ENCODE results near the gene XYLT1.
"Not testable (repeated sequence)": the region's sequence is repeated elsewhere in the genome, so short reads cannot be mapped to it uniquely, and the experiment has no call there.

The XYLT1 gene

GRCh38 chr16:17426451-17426850, 44.3 kb downstream of the XYLT1 start:
- DNase-seq: no peak

- no peak for DNase-seq
Measured at GRCh38 chr16:17424771-17425170, 46.0 kb downstream of the XYLT1 start.

- DNase-seq: no peak
Measured at GRCh38 chr16:17423221-17423620, 47.5 kb downstream of the XYLT1 start.

DNA sequence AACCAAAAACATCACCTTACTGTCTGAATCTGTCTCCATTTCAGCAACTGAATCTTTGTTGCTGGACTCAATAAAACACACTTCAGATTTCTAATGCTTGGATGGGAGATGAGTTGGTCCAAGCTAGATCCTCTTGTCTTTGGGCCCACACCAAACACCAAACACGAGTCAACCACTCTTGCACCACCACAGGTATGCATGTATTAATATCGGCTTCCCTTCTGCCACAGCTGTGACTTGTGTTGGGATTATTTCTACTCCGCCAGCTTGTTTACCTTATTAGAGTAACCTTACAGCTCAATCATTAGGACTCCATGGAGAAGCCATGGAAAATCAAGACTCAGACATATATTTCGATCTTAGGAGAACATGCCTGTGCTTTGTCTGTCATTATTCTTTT, 49.9 kb downstream of the XYLT1 start:
- no peak for DNase-seq

DNA sequence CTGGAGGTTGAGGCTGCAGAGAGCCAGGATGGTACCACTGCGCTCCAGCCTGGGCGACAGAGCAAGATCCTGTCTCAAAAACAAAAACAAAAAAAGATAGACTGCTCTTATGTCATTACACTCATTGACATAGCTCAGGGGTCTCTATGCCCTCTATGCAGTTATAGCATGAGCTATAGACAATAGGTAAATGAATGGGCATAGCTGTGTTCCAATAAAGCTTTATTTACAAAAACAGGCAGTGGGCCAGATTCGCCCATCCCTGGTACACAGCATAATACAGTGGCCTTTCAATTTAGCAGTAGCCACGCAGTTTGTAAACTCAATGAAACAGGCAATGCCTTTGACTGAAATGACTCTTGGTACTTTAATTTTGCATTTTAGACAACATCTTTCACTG, 51.5 kb downstream of the XYLT1 start:
- no peak for DNase-seq

GRCh38 chr16:17417740-17418139, 53.0 kb downstream of the XYLT1 start:
- no peak for DNase-seq

- DNase-seq: no peak
Measured at GRCh38 chr16:17416461-17417311, 54.1 kb downstream of the XYLT1 start.

GRCh38 chr16:17414916-17415315, 55.8 kb downstream of the XYLT1 start:
- no peak for DNase-seq

DNA sequence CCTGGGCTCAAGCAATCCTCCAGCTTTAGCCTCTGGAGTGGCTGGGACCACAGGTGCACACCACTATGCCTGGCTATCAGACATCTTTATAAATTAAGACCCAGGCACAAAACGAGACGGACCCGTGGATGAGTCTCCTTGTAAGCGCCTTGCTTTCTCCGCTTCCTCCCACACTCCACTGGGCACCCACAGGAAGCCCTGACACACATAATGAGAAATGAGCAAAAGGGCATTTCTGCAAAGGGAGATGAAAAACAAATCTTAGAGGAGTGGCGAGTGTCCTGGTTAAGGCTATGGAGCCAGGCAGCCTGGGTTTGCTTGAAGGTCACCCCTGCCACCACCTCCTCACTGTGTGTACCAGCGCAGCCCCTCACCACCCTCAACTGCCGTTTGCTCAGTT, 56.3 kb downstream of the XYLT1 start:
- no peak for DNase-seq

DNA sequence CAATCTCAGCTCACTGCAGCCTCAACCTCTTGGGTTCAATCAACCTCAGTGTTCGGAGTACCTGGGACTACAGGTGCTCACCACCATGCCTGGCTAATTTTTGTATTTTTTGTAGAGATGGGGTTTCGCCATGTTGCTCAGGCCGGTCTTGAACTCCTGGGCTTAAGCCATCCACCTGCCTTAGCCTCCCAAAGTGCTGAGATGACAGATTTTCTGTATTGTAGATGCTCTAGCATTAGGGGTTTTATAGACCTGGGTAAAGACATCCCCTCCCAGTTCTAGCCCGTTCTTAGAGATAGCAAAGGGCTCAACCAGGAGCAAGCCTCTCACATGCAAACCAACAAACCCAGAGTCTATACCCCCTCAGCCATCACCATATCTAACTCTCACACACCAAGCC, 57.3 kb downstream of the XYLT1 start:
- no peak for DNase-seq

- DNase-seq: no peak
Measured at GRCh38 chr16:17412791-17413190, 58.0 kb downstream of the XYLT1 start.

DNA sequence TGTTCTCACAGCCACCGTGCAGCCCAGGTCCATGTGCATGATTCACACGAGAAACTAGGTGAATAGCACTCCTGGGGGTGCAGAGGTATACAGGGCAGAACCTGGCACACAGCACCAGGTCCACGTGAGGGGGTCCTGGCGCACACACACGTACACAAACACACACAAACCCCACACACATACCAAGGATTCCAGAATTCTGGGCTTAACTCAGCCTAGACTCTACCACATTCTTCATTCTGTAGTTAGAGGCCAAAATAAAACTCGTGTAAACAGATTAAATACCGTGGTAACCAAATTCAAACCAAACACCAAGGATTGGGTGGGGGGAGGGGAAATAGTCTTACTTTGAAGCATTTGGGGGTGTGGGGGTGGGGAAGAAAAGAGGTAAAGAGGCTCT, 58.5 kb downstream of the XYLT1 start:
- DNase-seq: no peak

DNA sequence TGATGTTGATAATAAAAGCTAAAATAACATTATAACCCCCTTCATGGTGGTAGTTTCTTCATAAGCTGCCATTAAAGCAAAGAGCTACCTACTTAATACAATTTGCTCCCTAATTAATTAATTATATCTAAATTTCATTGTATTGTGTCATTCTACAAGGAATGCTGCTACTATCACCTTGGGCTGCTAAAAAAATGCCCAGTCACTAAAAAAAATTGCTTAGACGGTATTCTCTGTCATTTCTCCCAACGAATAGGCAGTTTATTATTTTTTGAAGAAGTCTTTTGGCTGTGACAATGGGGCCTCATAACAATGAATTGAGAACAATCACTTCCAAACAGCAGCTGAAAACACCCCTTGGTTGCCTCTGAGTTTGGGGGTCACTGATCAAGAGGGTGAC, 59.5 kb downstream of the XYLT1 start:
- no peak for DNase-seq

DNA sequence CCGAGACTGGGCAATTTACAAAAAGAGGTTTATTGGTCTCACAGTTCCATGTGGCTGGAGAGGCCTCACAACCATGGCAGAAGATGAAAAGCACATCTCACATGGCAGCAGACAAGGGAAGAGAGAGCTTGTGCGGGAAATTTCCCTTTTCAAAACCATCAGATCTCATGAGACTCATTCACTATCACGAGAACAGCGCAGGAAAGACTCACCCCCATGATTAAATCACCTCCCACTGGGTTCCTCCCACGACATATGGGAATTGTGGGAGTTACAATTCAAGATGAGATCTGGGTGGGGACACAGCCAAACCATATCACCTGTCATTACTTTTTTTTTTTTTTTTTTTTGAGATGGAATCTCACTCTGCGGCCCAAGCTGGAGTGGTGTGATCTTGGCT, 60.4 kb downstream of the XYLT1 start:
- DNase-seq: not testable (repeated sequence)

DNA sequence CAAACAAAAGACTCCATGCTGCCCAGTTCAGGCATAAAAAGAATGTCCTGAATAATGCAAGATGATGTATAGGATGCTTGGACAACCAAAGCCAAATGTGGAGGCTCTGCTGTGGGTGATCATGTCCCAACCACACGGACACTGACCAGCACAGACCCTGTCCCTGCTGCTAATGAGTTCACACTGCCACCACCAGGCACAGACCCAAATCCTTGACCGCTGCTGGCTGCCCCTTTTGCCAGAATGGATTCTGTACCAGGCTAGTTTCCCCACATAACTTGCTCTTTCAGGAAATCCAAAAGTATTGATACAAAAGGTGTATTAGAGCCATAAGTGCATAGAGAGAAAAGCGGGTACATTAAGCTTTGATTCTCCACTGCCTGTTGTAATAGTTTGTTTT, 60.9 kb downstream of the XYLT1 start:
- no peak for DNase-seq

DNA sequence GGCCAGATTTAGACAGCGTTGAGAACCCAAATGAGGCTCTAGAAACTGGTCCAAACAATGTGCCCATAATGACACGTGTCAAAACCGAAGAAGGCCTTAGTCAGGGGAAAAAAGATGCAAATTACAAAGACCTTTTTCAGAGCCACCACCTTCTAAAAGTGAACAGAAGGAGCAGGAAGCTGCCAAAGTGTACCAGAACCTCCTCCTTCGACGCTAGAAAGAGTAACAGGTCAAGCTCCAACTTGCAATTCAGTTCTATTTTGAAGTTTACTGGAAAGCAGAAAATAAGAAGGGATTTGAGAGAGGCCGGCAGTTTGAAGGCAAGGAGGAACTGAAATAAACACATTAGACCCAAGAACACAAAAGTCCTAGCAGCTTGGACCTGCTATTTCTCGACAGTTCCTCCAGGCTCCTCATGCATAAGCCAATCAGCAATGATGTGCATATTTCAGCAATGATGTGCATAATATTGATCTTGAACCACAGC, 61.8 kb downstream of the XYLT1 start:
- DNase-seq: no peak

GRCh38 chr16:17408296-17408695, 62.5 kb downstream of the XYLT1 start:
- DNase-seq: no peak

DNA sequence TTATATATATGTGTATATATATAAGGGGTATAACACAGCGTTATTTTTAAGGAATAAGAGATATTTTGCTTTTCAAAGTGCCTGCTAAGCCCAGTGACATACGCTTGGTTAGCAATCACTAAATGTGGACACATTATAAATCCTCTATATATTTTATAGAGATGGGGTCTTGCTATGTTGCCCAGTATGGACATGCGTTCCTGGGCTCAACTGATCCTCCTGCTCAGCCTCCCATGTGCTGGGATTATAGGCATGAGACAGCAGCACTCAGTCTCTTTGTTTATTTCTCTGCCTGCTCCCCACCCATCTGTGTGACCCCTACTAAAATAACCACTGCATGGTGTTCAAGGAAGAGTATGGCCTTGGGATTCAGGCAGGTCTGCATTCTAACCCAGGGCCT, 63.4 kb downstream of the XYLT1 start:
- DNase-seq: no peak

DNA sequence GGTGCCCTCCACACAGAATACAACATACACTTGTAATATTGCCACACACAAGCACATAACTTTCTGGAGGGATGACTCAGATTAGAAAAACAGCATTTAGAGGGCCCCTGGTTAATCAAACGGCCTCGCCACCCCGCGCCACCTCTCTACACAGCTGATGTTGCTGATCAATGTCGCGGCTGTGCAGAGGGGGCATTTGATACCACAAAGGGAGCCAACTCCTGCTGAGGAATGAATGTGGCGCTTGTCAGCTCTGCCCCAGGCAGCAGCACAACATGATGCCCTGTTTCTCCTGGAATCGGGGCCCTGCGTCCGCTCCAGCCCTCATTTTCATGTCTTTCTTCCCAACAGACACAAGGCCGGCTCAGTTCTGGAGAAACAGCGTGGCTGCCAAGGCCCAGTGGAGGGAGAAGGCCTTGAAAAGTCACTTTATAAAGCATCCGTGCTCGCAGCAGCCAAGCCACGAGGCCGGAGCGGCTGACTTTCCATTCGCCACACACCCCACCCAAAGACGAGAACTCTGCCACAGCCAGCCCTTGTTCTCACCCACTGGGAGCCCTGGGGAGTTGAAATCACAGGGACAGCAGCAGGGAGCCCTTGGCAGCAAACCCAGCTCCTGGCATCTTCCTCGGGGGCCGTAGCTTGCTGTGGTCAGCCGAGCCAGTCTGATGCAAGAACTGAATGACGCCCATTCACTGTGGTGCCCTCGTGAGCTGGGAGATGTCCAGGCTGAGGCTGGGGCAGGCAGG, 65.6 kb downstream of the XYLT1 start:
- no peak for DNase-seq

DNA sequence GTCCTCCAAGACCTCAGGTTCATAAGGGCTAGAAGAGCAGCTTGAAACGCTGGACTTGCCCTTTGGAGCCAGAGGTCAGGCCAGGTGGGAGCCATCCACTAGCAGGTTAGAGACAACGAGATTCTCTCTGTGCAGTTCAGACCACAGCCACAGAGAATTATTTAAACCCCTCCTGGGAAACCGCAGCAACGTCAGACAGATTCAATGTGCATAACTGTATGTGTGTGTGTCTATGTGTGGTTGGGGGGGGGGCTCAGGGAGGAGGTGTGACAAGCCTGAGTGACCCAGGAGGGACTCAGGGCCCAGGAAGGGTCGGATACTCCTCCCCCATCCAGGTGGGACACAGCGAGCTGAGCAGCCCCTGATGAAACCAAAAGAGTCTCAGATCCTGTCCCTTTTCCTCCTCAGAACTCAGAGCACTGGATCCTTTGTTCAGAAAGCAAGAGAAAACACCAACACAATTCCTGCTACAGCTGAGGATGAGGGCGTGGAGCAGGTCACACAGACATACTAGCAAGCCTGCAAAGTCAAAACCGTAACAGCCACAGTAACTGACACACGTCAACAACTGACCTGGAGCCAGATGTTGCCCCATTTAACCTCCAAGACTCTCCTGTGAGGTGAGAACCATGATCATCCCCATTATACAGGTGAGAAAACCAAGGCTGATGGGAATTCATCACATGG, 66.8 kb downstream of the XYLT1 start:
- no peak for DNase-seq

GRCh38 chr16:17403156-17403809, 67.5 kb downstream of the XYLT1 start:
- no peak for DNase-seq

DNA sequence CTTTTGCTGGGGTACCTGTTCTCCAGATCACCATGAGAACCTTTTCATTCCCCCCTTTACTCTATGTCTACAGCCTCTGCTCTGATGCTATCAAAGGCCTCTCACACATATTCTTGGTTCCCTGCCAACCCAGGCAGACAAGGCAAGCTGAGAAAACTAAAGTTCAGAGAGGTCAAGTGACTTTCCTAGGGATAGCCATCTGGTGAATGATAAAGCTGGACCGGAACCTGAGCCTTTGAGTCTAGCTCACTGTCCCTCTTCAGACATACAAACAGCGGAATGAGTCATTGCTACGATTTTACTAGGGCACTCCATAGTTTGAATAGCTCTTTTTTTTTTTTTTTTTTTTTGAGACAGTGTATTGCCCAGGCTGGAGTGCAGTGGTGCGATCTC, 73.3 kb downstream of the XYLT1 start:
- peak; percentile 62 for DNase-seq
